Measurements from ENCODE around the gene PRKAG2.
"Not testable (repeated sequence)": the region's sequence is repeated elsewhere in the genome, so short reads cannot be mapped to it uniquely, and the experiment has no call there.

Gene PRKAG2

GRCh38 chr7:151786241-151786640, 90.7 kb downstream of the PRKAG2 start:
- TF ChIP-seq CTCF (IDR thresholded peaks at IDR 0.05; ENCODE audit: low read depth, low read length, missing control alignments) = no peak
- DNase-seq = no peak
- Histone ChIP-seq H3K27ac (no peak overlapping the region), H3K4me3 (ENCODE audit: low read depth, low read length) (no peak overlapping the region), H3K36me3 (replicated peaks) (no peaks in the 10 kb centered on the region), H3K27me3 (replicated peaks) (peaks cover 2% of the 10 kb centered on the region)
- in situ Hi-C loops (cut with HindIII; ENCODE audit: low pct_ligation_motif_present, low sequenced_read_pairs) = no loop called here

GRCh38 chr7:151785681-151785965, 91.3 kb downstream of the PRKAG2 start:
- Histone ChIP-seq H3K36me3 (replicated peaks) (no peaks in the 10 kb centered on the region), H3K4me3 (ENCODE audit: low read depth, low read length) (no peak overlapping the region), H3K27me3 (replicated peaks) (peaks cover 2% of the 10 kb centered on the region), H3K27ac (no peak overlapping the region)
- TF ChIP-seq CTCF (IDR thresholded peaks at IDR 0.05; ENCODE audit: low read depth, low read length, missing control alignments) = no peak
- DNase-seq = no peak
- in situ Hi-C loops (cut with HindIII; ENCODE audit: low pct_ligation_motif_present, low sequenced_read_pairs) = no loop called here

GRCh38 chr7:151784853-151785680, 91.8 kb downstream of the PRKAG2 start:
- no peak for TF ChIP-seq CTCF (IDR thresholded peaks at IDR 0.05; ENCODE audit: low read depth, low read length, missing control alignments)
- Histone ChIP-seq H3K4me3 (ENCODE audit: low read depth, low read length) (no peak overlapping the region), H3K36me3 (replicated peaks) (no peaks in the 10 kb centered on the region), H3K27ac (no peak overlapping the region), H3K27me3 (replicated peaks) (peaks cover 2% of the 10 kb centered on the region)
- in situ Hi-C loops (cut with HindIII; ENCODE audit: low pct_ligation_motif_present, low sequenced_read_pairs) = no loop called here
- DNase-seq = no peak

- no peak for DNase-seq
- TF ChIP-seq CTCF (IDR thresholded peaks at IDR 0.05; ENCODE audit: low read depth, low read length, missing control alignments) = no peak
- Histone ChIP-seq H3K36me3 (replicated peaks) (no peaks in the 10 kb centered on the region), H3K4me3 (ENCODE audit: low read depth, low read length) (no peak overlapping the region), H3K27ac (no peak overlapping the region), H3K27me3 (replicated peaks) (peaks cover 2% of the 10 kb centered on the region)
- in situ Hi-C loops (cut with HindIII; ENCODE audit: low pct_ligation_motif_present, low sequenced_read_pairs) = no loop called here
These were observed 92.8 kb downstream of the PRKAG2 start for GRCh38 chr7:151783958-151784575.

GRCh38 chr7:151782598-151783448, 94.1 kb downstream of the PRKAG2 start:
- no peak overlapping the region for H3K27ac ChIP-seq
- H3K27me3 ChIP-seq (replicated peaks) = peaks cover 2% of the 10 kb centered on the region
- peak overlapping the region; percentile 35 for H3K4me3 ChIP-seq (ENCODE audit: low read depth, low read length)
- peak; percentile 34 for DNase-seq
- in situ Hi-C loops (cut with HindIII; ENCODE audit: low pct_ligation_motif_present, low sequenced_read_pairs) = no loop called here
- TF ChIP-seq CTCF (IDR thresholded peaks at IDR 0.05; ENCODE audit: low read depth, low read length, missing control alignments) = peak; percentile 84
- no peaks in the 10 kb centered on the region for H3K36me3 ChIP-seq (replicated peaks)

- H3K27ac ChIP-seq; DNase-seq; H3K36me3 ChIP-seq (replicated peaks); H3K4me3 ChIP-seq (ENCODE audit: low read depth, low read length); in situ Hi-C loops (cut with HindIII; ENCODE audit: low pct_ligation_motif_present, low sequenced_read_pairs); H3K27me3 ChIP-seq (replicated peaks): not testable (repeated sequence)
These were observed 94.7 kb downstream of the PRKAG2 start for GRCh38 chr7:151782256-151782597.

Data from brain microvascular endothelial cell (primary cell).